SK-N-SH treated with all-trans-retinoic acid at 6 μM for 48 hours (cell line): ENCODE data around the gene TMPRSS6.

Experiments
- ATAC-seq: fragments of 200-7000 bp; cut with Tn5 transposase; 3 replicates; pipeline ENCODE4 v1.9.1; 2020; ENCODE audit warnings: mild to moderate bottlenecking, moderate library complexity
- ARNTL ChIP-seq: fragments of 450-650 bp; formaldehyde crosslinking; IDR thresholded peaks from 2 replicates; pipeline ENCODE4 v1.5.0; 2020; ENCODE audit warnings: low read depth, mild to moderate bottlenecking, moderate library complexity, borderline replicate concordance
- BACH2 ChIP-seq: fragments of 250-450 bp; sonication (Bioruptor Pico); IDR thresholded peaks from 2 replicates; pipeline ENCODE4 v1.9.0; 2021; ENCODE audit warnings: mild to moderate bottlenecking, borderline replicate concordance
- ESRRG ChIP-seq: fragments of 250-450 bp; sonication (Bioruptor Pico); IDR thresholded peaks from 2 replicates; pipeline ENCODE4 v1.6.1; 2021; ENCODE audit warnings: mild to moderate bottlenecking
- GLIS3 ChIP-seq: fragments of 250-450 bp; sonication (Bioruptor Pico); IDR thresholded peaks from 2 replicates; pipeline ENCODE4 v1.5.0; 2020; ENCODE audit warnings: mild to moderate bottlenecking, moderate library complexity
- ISL1 ChIP-seq: fragments of 250-450 bp; sonication (Bioruptor Pico); IDR thresholded peaks from 2 replicates; pipeline ENCODE4 v2.1.2; 2022; ENCODE audit warnings: mild to moderate bottlenecking, moderate library complexity
- OSR1 ChIP-seq: fragments of 250-450 bp; sonication (Bioruptor Pico); IDR thresholded peaks from 2 replicates; pipeline ENCODE4 v1.8.0; 2022; ENCODE audit warnings: moderate library complexity, mild to moderate bottlenecking, inconsistent platforms
- PPARA ChIP-seq: fragments of 250-450 bp; sonication (Bioruptor Pico); IDR thresholded peaks from 2 replicates; pipeline ENCODE4 v1.5.0; 2020; ENCODE audit warnings: mild to moderate bottlenecking, borderline replicate concordance
- RARB ChIP-seq: fragments of 250-450 bp; sonication (Bioruptor Pico); IDR thresholded peaks from 2 replicates; pipeline ENCODE4 v1.8.0; 2021; ENCODE audit warnings: mild to moderate bottlenecking, moderate library complexity
- SNAI2 ChIP-seq: fragments of 250-450 bp; sonication (Bioruptor Pico); IDR thresholded peaks from 2 replicates; pipeline ENCODE4 v1.5.0; 2020; ENCODE audit warnings: mild to moderate bottlenecking, moderate library complexity
- TOX ChIP-seq: fragments of 250-450 bp; sonication (Bioruptor Pico); IDR thresholded peaks from 2 replicates; pipeline ENCODE4 v1.8.0; 2021; ENCODE audit warnings: mild to moderate bottlenecking, moderate library complexity, borderline replicate concordance
- ZC3H10 ChIP-seq: fragments of 250-450 bp; sonication (Bioruptor Pico); IDR thresholded peaks from 2 replicates; pipeline ENCODE4 v1.5.1; 2021; ENCODE audit warnings: mild to moderate bottlenecking, moderate library complexity
- ZFP3 ChIP-seq: fragments of 250-450 bp; sonication (Bioruptor Pico); IDR thresholded peaks from 2 replicates; pipeline ENCODE4 v1.5.0; 2020; ENCODE audit warnings: mild to moderate bottlenecking, moderate library complexity
- ZFP30 ChIP-seq: fragments of 450-650 bp; formaldehyde crosslinking; IDR thresholded peaks from 2 replicates; pipeline ENCODE4 v1.5.0; 2022; ENCODE audit warnings: mild to moderate bottlenecking, moderate library complexity
- ZNF70 ChIP-seq: fragments of 450-650 bp; formaldehyde crosslinking; IDR thresholded peaks from 2 replicates; pipeline ENCODE4 v1.5.0; 2020; ENCODE audit warnings: mild to moderate bottlenecking, moderate library complexity
- TF ChIP-seq, protein P1 (sequence below): fragments of 250-450 bp; sonication (Bioruptor Pico); IDR thresholded peaks from 2 replicates; pipeline ENCODE4 v1.8.0; 2021; ENCODE audit warnings: low read depth, mild to moderate bottlenecking, moderate library complexity, borderline replicate concordance
- TF ChIP-seq, protein P2 (sequence below): fragments of 250-450 bp; sonication (Bioruptor Pico); IDR thresholded peaks from 2 replicates; pipeline ENCODE4 v1.5.0; 2020; ENCODE audit warnings: mild to moderate bottlenecking, moderate library complexity
- TF ChIP-seq, protein P3 (sequence below): fragments of 250-450 bp; sonication (Bioruptor Pico); IDR thresholded peaks from 2 replicates; pipeline ENCODE4 v1.5.1; 2021; ENCODE audit warnings: mild to moderate bottlenecking, moderate library complexity
- TF ChIP-seq, protein P4 (sequence below): fragments of 250-450 bp; sonication (Bioruptor Pico); IDR thresholded peaks from 2 replicates; pipeline ENCODE4 v1.5.1; 2020; ENCODE audit warnings: low read depth, mild to moderate bottlenecking, moderate library complexity

TMPRSS6 gene

DNA sequence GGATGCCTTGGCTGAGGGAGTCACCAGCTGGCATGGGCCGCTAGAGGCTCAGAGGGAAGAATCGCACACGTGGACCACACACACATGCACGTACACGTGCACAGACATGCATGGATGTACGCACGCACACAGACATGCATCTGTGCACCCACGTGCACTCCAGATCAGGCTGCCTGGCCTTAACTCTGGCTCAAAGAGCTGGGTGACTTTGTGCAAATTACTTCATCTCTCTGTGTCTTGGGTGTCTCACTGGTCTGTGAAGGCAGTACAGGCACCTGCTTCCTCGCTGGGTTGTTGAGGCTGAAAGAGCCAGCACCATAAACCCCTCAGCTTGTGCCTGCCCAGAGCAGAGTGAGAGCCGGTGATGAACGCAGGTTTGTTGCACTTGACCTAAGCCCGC is 28.7 kb downstream of the TMPRSS6 start (continued):
- TF ChIP-seq, protein P1, sequence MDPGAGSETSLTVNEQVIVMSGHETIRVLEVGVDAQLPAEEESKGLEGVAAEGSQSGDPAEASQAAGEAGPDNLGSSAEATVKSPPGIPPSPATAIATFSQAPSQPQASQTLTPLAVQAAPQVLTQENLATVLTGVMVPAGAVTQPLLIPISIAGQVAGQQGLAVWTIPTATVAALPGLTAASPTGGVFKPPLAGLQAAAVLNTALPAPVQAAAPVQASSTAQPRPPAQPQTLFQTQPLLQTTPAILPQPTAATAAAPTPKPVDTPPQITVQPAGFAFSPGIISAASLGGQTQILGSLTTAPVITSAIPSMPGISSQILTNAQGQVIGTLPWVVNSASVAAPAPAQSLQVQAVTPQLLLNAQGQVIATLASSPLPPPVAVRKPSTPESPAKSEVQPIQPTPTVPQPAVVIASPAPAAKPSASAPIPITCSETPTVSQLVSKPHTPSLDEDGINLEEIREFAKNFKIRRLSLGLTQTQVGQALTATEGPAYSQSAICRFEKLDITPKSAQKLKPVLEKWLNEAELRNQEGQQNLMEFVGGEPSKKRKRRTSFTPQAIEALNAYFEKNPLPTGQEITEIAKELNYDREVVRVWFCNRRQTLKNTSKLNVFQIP (CRISPR knock-in tag) = no peak

DNA sequence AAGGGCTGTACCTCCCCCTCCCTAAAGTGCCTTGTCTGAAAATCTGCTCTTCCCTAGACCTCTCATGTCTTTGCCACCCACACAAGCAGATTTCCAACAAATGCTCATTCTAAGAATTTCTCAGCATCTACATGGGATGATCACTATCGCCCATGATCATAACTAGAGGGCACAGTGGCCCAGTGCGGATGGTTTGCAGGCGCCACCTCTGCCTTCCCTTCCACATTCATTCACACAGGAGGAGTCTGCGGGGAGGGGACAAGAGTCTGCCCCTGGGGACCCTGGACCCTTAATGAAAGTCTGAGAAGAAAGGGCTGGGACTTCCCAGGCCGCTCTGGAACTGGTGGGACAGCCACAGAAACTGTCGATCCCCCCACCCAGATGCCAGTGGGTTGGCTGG is 29.1 kb downstream of the TMPRSS6 start:
- no peak for TF ChIP-seq ZFP30 (CRISPR knock-in tag)

DNA sequence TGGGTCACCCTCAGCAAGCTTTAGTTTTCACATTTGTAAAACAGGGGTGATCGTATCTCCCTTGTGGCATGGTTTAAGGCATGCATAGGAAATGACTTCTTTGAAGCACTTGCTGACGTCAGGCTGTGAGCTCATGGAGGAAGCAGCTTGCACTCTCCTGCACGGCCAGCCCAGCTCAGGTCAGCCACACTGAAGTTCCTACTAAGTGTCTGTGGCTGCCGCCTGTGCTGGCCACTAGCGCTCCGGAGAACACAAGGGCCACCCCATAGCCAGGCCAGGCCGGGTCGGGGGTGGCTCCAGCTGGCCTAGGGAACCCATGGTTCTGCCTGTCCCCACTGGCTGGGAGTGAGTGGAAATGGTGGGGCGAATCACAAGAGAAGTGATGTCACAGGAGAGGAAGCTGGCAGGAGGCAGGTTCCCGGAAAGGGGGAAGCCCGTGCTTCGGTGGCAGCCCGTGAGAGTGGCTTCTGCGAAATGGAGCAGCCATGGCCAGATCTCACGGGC is 29.8 kb downstream of the TMPRSS6 start:
- peak; percentile 15; the same call in 2 of the 3 replicates for ATAC-seq
- no peak for TF ChIP-seq ARNTL (CRISPR knock-in tag)
- TF ChIP-seq, protein P2, sequence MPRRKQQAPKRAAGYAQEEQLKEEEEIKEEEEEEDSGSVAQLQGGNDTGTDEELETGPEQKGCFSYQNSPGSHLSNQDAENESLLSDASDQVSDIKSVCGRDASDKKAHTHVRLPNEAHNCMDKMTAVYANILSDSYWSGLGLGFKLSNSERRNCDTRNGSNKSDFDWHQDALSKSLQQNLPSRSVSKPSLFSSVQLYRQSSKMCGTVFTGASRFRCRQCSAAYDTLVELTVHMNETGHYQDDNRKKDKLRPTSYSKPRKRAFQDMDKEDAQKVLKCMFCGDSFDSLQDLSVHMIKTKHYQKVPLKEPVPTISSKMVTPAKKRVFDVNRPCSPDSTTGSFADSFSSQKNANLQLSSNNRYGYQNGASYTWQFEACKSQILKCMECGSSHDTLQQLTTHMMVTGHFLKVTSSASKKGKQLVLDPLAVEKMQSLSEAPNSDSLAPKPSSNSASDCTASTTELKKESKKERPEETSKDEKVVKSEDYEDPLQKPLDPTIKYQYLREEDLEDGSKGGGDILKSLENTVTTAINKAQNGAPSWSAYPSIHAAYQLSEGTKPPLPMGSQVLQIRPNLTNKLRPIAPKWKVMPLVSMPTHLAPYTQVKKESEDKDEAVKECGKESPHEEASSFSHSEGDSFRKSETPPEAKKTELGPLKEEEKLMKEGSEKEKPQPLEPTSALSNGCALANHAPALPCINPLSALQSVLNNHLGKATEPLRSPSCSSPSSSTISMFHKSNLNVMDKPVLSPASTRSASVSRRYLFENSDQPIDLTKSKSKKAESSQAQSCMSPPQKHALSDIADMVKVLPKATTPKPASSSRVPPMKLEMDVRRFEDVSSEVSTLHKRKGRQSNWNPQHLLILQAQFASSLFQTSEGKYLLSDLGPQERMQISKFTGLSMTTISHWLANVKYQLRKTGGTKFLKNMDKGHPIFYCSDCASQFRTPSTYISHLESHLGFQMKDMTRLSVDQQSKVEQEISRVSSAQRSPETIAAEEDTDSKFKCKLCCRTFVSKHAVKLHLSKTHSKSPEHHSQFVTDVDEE (CRISPR knock-in tag) = no peak
- TF ChIP-seq GLIS3 (CRISPR knock-in tag) = no peak
- no peak for TF ChIP-seq BACH2 (CRISPR knock-in tag)
- TF ChIP-seq, protein P3, sequence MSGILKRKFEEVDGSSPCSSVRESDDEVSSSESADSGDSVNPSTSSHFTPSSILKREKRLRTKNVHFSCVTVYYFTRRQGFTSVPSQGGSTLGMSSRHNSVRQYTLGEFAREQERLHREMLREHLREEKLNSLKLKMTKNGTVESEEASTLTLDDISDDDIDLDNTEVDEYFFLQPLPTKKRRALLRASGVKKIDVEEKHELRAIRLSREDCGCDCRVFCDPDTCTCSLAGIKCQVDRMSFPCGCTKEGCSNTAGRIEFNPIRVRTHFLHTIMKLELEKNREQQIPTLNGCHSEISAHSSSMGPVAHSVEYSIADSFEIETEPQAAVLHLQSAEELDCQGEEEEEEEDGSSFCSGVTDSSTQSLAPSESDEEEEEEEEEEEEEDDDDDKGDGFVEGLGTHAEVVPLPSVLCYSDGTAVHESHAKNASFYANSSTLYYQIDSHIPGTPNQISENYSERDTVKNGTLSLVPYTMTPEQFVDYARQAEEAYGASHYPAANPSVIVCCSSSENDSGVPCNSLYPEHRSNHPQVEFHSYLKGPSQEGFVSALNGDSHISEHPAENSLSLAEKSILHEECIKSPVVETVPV (CRISPR knock-in tag) = no peak
- TF ChIP-seq, protein P4, sequence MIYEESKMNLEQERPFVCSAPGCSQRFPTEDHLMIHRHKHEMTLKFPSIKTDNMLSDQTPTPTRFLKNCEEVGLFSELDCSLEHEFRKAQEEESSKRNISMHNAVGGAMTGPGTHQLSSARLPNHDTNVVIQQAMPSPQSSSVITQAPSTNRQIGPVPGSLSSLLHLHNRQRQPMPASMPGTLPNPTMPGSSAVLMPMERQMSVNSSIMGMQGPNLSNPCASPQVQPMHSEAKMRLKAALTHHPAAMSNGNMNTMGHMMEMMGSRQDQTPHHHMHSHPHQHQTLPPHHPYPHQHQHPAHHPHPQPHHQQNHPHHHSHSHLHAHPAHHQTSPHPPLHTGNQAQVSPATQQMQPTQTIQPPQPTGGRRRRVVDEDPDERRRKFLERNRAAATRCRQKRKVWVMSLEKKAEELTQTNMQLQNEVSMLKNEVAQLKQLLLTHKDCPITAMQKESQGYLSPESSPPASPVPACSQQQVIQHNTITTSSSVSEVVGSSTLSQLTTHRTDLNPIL (CRISPR knock-in tag) = no peak

More for the DNA sequence above, 29.1 kb downstream of the TMPRSS6 start:
- ATAC-seq = no peak

DNA sequence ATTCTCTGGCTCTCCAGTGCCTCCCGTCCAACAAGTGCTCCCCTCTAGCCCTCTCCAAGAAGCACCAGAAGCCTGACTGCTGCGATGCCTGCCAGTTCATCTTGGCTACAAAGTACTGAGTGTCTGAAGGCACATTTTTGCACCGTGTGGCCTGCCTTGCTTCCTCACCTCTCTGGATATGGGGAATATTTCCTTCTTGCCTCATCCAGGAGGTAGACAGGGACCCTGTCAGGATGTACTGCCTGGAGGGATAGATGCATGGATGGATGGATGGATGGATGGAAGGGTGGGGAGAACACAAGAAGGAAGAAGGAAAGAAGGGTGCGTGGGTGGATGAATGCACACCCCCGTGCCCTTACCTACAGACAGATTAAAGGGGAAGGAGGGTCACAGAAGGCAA is 30.4 kb downstream of the TMPRSS6 start:
- no peak for ATAC-seq
- TF ChIP-seq, protein P1 (CRISPR knock-in tag) = no peak

DNA sequence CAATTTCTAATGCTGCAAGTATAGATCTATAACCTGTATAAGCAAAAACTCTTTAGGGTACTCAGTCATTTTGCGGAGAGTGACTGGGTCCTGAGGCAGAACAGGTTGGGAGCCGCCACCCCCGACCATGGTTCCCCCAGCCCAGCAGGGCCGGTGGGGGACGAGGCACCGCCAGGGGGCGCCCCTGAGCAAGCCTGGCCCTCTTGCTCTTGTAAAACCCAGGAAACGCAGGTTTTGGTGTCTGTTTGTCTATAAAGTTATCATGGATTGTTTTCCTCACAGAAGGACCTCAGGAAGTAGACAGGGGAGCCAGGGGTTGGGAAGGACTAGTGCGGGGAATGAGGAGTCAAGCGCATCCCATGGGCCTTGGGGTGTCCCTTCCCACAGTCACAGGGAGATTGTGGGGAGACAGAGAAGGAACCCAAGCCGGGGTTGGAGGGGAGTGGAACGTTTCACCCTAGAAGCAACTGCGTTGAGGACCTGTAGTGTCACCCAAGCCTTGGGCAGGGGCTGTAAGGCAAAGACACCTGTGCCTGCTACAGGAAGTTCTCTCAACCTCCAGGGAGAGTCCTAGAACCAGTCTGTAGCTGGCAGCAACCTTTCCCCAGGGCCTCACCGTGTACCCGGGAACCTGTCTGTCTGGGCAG is 31.6 kb downstream of the TMPRSS6 start:
- TF ChIP-seq, protein P1 (CRISPR knock-in tag) = no peak
- TF ChIP-seq ARNTL (CRISPR knock-in tag) (no peak), ZFP3 (CRISPR knock-in tag) (no peak), OSR1 (no peak), ZNF70 (CRISPR knock-in tag) (no peak), GLIS3 (CRISPR knock-in tag) (no peak), ZFP30 (CRISPR knock-in tag) (no peak), ESRRG (CRISPR knock-in tag) (no peak), SNAI2 (no peak), RARB (no peak), ZC3H10 (CRISPR knock-in tag) (no peak), TOX (CRISPR knock-in tag) (no peak), ISL1 (CRISPR knock-in tag) (no peak), PPARA (no peak)
- TF ChIP-seq, protein P4 (CRISPR knock-in tag) = no peak
- ATAC-seq = peak; percentile 79
